Activated CD8-positive, alpha-beta memory T cell treated with anti-CD3 and anti-CD28 coated beads for 4 hours (primary cell): ENCODE measurements around the gene NXPH3.
"Not testable (repeated sequence)": the region's sequence is repeated elsewhere in the genome, so short reads cannot be mapped to it uniquely, and the experiment has no call there.

Source experiments
- DNase-seq, 2 donors: peaks; one replicate each; pipeline ENCODE4 v3.0.0-alpha.2; 2020; ENCODE audit warnings: low read depth in 2 of 2

NXPH3 gene

GRCh38 chr17:49575679-49576087 lies at the start of gene NXPH3:
TSS of gene NXPH3 (plus strand) at chr17:49575871. CDS start at chr17:49576220, 349 bp downstream.
- no peak for DNase-seq

- no peak for DNase-seq
These were observed 47.6 kb upstream of the NXPH3 start for GRCh38 chr17:49527927-49528651.

- no peak for DNase-seq
These were observed 46.7 kb upstream of the NXPH3 start for GRCh38 chr17:49528966-49529365.

- DNase-seq, result no peak
These were observed 45.6 kb upstream of the NXPH3 start for GRCh38 chr17:49530118-49530517.

- DNase-seq, result no peak
These were observed 31.8 kb upstream of the NXPH3 start for GRCh38 chr17:49543860-49544259.

GRCh38 chr17:49545007-49545660 lies 30.5 kb upstream of the NXPH3 start:
- DNase-seq, result no peak

- DNase-seq, result no peak
These were observed 29.7 kb upstream of the NXPH3 start for GRCh38 chr17:49545806-49546545.

GRCh38 chr17:49546546-49547535 lies 28.8 kb upstream of the NXPH3 start:
- DNase-seq, result no peak

GRCh38 chr17:49547566-49547965 lies 28.1 kb upstream of the NXPH3 start:
- no peak for DNase-seq

GRCh38 chr17:49548051-49548505 lies 27.6 kb upstream of the NXPH3 start:
- DNase-seq, result no peak

GRCh38 chr17:49548506-49549310 lies 27.0 kb upstream of the NXPH3 start:
- DNase-seq, result no peak

GRCh38 chr17:49549311-49549605 lies 26.4 kb upstream of the NXPH3 start:
- no peak for DNase-seq

- DNase-seq, result no peak
These were observed 25.7 kb upstream of the NXPH3 start for GRCh38 chr17:49549691-49550678.

GRCh38 chr17:49550764-49551163 lies 24.9 kb upstream of the NXPH3 start:
- not testable (repeated sequence) for DNase-seq

- DNase-seq, result no peak
These were observed 24.2 kb upstream of the NXPH3 start for GRCh38 chr17:49551221-49552069.

GRCh38 chr17:49552070-49552751 lies 23.5 kb upstream of the NXPH3 start:
- DNase-seq, result no peak

- no peak for DNase-seq
These were observed 21.9 kb upstream of the NXPH3 start for GRCh38 chr17:49553676-49554335.
